Hematopoietic multipotent progenitor cell treated with erythropoietin and hydrocortisone succinate and interleukin-3 and kit ligand, for 15 days (in vitro differentiated cells): ENCODE results near the gene NHSL2.
"Not testable (repeated sequence)": the region's sequence is repeated elsewhere in the genome, so short reads cannot be mapped to it uniquely, and the experiment has no call there.

ENCODE experiments used
- DNase-seq: peaks from one replicate; pipeline ENCODE4 v3.0.0-alpha.2; 2015; ENCODE audit warnings: low spot score

NHSL2 gene

DNA sequence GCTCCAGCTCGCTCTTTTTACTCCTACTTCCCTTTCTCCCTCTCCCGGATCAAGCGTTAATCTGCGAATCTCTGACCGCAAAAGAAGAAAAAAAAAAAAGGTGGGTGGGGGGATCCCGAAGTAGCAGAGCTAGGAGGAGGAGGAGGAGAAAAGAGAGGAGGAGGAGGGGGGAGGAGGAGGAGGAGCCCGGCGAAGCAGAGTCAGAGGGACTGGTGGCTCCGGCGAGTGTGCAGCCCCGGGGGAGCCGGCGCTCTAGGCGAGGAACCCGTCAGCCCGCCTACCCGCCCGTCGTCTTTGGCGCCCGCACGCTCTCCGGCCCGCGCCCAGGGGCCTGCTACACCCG lies at the start of gene NHSL2:
TSS of gene NHSL2 (plus strand) at position 203 of the 343 bp plus-strand sequence.
- DNase-seq: no peak

DNA sequence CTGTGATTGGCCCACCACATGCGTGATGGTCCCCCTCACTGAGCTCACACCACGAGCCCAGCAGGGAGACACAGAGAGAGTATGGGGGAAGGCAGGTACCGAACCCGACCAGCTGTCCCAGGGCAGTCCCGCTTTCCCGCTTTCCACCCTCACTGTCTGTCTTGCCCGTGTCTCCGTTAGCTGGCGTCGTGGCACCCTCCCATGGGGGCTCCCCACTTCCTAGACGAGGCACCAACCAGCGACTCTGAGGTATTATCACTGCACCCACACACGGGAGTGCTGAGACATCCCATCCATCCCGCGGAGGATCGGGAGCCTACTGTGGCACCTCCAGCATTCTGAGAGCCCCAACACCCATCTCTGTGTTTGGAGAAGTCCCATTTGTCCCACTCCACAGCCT lies 43.0 kb upstream of the NHSL2 start:
- no peak for DNase-seq

DNA sequence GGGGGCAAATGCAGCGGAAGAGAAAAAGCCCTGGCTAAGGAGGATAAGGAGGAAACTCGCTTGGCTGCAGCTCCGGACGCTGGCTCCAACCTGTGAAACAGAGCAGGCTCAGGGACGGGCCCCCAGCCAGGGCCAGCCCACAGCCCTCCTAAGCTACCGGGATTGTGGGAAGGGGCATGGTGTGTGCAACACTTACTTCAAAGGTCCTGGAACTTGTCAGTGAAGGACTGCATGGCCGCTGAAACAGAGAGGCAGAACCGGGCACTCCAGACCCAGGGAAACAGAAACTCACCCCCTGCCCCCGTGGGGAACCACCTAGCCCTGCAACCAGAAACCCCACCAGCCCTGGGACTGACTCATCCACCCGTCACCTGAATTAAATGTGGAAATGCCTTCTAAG lies 41.1 kb upstream of the NHSL2 start:
- DNase-seq: not testable (repeated sequence)

DNA sequence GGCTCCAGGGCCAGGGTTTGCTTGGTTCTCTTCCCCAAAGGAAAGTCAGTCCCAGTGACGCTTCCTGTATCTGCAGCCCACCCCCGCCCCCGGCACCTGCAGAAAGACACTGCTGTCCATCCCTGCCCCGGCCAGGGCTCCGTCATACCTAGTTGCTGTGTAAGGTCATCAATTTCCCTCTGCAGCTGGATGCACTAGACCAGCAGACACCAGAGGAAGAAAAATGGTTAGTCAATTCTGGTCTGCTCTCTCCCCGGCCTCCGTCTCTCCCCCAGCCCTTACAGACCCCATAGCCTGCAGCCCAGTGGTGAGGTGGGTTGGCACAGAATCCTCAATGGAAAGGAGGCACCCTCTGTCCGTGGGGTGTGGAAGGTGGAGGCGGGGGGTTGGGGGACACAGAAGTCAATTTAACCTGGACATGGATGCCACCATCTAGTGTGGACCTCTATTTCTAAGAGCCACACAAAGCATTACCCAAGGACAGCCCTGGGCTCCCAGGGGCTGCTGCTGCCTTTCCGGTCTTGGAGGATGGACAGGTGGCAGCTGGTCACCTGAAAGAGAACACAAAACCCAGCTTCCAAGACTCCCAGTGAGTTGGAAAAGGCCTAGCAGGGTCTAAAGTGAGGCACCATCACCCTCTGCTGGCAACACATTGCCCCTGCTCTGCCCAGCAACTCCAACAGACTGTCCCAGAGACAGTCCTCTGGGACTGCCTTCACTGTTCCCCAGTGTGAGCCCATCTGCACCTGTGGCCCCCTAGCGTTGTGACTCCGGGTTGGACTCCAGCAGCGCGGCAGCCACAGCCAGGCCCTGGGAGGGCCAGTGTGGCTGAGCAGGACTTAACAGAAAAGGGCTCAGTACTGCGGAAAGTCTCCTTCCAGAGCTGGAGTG lies 40.2 kb upstream of the NHSL2 start:
- DNase-seq: no peak

DNA sequence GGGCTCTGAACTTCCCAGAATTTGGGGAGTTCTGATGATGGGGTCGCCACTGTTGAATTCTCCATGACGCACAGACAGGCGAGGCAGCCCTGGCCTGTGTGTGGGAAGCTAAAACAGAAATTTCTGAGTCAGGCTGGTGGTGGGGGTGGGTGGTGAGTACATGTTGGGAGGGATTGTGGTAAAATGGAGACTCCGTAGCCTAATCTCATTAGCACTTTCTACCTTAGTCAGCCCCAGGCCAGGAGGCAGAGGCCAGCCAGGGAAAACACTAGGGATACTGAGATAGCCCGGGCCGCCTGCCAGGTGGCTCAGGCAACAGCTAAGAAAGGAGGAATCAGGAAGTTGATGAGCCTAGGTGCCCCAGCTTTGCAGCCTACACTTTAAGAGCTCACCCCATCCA lies 39.3 kb upstream of the NHSL2 start:
- DNase-seq: no peak

DNA sequence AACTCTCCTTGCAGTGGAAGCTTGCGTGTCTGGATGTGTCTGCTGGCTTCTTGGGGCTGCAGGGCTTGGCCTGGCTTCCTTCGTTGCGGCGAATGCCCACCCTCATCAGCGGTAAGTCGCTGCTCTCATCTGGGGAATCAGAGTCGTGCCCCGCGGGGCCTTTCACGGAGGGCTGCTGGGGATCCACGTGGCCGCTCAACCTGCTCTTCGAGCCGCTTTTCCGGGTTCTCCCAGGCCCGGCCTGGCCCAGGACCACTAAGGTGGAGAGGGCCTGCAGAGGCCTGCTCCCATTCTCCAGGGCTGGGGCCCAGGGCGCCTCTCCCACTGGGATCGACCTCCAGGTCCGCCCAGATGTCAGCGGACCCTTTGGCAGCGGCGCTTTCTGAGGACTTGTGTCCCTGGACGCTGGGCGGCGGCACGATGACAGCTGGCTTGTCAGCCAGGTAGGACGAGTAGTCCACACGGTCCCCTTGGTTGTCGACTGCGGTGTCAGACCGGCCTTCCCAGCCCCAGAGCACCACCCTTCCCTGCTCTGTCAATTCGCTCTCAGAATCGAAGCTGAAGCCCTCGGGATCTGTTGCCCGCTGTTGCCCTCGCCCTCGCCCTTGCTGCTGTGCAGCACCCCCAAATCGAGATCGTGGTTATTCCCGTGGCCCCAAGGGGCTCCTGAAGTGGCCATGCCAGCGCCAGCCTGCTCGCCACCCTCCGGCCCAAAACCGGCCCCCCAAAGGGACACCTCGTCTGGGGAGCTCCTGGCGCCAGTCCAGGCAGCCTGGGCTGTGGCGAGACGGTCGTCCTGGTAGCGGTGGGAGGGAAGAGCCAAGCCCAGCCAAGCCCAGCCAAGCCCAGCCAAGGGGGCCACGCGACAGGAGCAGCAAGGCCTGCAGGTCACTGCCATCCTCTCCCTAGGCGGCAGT lies 37.8 kb upstream of the NHSL2 start:
- no peak for DNase-seq

DNA sequence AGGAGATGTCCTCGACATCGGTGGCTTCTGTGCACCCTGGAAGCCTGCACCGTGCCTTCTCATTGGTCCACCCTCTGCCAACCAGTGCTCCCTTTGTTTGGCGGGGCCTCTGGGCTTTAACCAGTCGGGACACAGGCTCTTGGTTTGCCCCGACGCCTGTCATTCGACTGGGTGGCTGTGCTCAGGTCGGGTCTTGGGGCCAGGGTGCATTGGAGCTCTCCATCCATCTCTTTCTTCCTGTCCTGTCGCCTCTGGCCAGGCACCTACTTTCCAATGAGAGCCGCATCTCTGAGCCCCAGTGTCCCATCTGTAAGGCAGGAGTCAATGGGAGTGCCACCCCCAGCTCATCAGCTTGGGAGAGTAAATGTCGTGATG lies 37.2 kb upstream of the NHSL2 start:
- DNase-seq: no peak

DNA sequence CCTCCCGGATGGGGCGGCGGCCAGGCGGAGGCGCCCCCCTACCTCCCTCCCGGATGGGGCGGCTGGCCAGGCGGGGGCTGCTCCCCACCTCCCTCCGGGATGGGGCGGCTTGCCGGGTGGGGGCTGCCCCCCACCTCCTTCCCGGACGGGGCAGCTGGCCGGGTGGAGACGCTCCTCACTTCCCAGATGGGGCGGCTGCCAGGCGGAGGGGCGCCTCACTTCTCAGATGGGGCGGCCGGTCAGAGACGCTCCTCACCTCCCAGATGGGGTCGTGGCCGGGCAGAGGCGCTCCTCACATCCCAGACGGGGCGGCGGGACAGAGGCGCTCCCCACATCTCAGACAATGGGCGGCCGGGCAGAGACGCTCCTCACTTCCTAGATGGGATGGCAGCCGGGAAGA lies 33.8 kb upstream of the NHSL2 start:
- not testable (repeated sequence) for DNase-seq

DNA sequence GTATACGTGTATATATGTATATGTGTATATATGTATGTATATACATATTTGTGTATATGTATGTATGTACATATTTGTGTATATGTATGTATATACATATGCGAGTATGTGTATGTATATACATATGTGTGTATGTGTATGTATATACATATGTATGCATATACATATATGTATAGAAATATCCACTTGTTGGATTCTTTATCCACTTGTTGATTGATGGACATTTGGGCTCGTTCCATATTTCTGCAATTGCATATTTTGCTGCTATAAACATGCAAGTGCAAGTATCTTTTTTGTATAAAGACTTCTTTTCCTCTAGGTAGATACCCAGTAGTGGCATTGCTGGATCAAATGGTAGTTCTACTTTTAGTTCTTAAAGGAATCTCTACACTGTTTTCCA lies 25.5 kb upstream of the NHSL2 start:
- no peak for DNase-seq

DNA sequence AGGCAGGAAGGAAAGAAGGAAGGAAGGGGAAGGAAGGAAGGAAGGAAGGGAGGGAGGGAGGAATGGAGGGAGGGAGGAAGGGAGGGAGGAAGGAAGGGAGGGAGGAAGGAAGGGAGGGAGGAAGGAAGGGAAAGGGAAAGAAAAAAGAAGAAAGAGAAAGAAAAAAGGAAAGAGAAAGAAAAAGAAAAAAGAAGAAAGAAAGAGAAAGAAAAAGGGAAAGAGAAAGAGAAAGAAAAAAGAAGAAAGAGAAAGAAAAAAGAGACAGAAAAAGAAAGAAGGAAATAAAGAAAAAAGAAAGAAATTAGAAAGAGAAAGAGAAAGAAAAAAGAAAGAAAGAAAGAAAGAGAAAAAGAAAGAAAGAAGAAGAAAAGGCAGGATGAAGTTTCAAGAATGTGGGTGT lies 15.0 kb upstream of the NHSL2 start:
- no peak for DNase-seq

DNA sequence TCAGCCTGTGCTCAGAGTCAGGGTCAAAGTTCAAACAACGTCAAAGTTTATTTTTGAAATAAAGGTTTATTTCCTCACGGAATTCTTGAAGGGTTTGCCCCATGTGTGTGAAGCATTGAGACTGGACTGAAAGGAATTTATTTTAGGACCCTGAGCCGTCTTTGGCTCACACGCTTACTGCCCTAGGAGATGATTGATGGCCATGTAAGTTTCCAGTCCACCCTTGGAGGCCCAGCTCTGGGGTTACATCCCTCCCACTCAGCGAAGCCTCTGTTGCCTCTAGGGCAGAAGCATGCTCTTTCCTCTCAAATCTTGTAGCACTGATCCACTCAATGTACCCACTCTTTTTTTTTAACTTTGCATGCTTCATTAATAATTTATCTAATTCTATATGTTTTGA lies 4.5 kb upstream of the NHSL2 start:
- DNase-seq: no peak

DNA sequence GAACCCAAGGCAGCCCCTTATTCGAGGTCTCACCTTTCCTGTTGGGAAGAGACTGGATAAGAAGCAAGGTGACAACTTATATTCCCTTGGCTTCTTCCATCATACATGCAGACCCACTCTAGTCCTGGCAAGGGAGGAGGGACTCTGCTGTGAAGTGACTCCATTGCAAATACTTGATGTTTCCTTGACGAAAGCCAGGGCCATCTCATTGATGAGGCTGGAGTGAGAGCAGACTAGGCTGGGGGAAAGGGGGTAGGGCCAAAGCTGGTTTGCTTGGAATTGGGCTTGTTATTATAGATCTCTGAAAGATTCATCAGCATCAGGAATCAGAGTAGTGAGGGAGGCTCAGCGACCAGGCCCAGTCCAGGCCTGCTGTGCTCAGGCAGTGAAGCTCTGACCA lies 2.3 kb upstream of the NHSL2 start:
- no peak for DNase-seq

DNA sequence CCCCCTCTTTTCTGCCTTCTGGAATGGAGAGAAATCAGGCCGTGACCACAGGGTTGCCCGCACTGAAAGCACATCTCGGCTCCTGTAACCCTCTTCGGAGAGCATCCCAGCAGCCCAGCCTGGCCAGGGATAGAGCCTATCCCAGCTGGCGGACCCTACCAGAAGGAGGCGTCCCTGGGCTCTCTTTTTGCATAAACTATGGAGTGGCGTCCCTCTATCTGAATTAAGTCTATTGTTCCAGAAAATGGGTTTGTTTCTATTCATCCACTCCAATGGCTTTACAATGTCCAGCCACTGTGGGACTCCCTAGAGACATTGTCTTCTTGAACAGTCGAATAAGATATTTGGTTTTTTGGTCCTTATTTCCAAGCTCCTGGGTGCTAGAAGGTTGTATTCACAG lies 689 bp upstream of the NHSL2 start:
- no peak for DNase-seq

DNA sequence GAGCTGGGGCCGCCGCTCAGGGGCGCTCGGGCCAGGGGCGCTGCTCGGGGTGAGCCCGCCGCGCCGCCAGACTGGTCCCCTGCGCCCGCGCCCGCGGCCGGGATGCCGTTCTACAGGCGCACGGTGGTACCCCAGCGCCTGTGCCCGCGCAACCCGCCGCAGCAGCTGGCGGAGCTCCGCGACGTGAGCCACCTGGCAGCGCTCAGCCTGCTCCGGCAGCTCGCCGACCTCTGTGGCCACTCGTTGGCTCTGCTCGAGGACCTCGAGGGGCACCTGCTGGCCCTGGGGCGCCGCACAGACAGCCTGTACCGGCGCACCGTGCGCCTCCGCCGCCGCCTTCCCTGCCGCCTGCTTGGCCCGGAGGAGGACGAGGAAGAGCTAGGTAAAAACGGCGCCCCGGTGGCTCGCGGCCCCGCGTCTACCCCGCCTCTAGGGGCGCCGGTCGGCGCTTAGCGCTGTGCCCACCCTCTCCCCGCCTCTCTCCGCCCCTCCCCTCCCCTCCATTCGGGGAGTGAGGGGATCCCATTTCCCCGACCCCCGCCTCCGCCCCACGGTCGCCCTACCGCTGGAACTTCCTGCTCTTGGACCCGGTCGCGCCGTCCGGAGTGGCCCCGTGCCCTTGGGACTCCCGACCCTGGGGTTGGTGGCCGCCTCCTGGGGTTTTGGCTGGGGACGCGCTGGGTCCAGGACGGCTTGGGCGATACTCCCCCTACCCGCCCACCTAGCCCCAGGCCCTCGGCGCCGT lies 513 bp downstream of the NHSL2 start:
- no peak for DNase-seq

DNA sequence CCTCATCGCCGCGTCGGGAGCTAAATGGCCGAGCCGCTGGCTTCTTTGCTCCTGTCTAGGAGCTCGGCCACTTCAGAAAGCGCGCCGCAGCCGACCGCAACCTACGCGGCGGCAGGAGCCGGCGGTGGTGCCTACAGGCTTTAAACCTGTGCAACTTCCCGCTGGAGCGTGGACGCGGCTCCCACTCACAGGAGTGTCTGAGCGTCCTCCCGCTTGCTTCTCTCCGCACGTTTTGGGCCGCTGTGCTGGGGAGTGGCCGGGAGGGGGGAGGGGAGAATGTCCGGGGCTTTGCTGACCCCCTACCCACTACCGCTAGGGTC lies 1.0 kb downstream of the NHSL2 start:
- DNase-seq: no peak

DNA sequence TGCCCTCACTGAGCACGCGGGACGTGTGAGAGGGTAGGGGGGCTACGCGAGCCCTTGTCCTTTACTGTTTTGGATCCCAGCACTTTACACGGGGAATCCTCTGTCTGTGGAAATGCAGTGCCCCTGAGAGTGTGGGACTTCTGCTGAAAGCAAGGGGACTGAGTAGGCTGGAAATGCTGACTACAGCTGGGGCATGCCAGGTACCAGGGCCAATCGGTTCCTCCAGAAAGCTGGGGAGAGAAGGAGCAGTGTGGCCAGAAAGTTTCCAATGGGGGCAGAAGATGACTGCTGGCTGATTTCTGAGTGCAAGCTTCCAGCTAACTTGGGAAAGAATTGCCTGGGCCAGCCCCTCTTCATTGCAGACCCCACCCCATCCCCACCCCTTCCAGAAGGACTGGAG lies 1.5 kb downstream of the NHSL2 start:
- DNase-seq: no peak

DNA sequence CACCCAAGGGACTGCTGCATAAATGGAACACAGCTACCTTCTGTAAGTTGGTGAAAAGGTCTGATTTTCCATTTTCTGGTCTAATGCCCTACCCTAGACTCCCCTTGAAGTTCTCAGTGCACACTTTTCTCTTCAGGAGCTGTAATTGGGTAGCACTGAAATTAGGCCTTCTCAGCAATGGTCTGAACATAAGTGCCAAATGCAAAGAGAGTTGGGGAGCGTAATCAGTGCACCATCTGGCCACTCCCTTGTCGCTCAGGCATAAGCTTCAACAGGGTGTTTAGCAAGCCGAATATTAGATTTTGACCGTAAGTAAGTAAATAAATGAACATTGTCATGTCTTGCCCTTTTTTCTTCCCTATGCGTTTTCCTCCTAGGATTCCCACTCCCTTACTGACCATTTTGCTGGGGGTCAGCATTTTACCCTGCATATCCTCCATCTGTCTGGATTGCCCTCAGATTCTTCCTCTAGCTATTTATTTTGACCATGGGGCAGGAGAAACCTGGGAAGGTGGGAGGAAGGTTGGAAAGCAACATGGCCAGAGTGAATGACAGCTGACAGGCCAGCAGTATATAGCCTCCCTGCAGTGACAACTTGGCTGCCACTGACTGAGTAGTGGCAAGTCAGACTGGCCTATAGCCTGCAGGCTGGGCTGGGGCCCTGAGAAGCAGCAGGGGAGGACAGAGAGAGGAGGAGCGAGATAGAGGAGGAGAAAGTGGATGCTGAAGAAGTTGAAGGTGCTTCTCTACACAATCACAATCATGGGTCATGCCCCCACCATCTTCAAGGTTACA lies 2.7 kb downstream of the NHSL2 start:
- DNase-seq: no peak

DNA sequence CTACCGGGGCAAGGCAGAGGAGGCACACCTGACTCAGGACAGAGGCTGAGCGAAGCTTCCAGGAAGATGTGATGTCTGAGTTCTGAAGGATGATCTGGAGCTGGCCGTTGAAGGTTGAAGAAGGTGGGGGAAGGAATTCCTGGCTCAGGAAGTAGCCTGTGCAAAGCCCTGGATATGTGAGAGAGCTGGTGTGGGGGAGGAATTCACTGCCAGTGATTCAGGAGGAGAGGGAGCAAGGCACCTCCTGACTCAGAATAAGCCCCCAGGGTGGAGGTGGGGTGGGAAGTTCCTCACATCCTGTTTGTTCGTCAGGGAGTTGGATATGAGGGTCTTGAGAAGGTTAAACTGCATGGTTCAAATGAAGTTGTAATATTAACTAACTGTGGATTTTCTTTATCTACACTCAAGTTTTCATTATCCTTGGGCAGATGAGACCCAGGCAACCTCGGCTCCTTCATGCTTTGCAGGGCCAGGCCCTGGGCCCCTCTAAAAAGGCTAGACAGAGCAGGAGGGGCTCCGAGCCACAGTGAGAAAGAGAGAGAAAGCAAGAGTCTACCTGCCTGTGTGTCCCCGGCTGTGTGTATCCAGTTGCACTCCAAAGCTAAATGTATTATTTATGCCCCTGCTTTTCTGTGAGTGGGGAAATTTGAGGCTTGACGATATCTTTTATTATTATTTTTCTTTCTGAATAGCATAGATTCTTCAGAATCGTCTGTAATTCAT lies 7.1 kb downstream of the NHSL2 start:
- no peak for DNase-seq

DNA sequence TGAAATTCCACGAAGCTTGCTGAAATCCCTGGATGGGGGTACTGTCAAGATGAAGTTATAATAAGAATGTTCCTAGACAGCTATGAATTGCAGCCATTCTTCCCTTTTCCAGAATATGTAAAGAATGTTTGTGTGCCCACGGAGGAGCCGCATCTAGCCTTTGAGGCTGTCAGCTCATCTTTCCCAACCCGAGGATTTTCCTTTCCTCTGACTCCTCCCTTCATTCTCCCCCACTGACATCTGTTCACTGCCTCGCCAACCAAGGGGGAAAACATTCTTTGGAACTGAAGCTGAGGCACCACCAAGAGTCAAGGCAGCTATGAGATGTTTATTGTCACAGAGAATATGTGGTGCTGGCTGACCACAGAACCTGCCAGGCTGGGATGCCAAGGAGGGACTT lies 8.8 kb downstream of the NHSL2 start:
- no peak for DNase-seq

DNA sequence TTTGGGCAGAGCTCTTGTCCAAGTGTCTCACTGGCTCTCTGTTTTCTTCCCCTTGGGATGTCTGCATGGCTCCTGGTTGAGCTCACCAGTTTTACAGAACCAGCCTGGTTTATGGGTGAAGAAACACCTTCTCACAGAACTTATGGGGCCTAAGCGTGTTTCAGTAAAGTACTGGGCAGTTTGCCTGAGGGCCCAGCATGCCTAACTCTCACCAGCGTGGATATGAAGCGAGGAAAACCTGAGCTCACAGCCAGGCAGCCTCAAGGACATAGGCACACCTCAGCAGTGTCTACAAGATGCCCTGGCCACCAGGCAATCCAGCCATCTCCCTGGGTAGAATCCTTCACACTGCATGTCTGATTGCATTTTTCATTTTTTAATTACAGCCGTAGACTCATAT lies 9.2 kb downstream of the NHSL2 start:
- no peak for DNase-seq

DNA sequence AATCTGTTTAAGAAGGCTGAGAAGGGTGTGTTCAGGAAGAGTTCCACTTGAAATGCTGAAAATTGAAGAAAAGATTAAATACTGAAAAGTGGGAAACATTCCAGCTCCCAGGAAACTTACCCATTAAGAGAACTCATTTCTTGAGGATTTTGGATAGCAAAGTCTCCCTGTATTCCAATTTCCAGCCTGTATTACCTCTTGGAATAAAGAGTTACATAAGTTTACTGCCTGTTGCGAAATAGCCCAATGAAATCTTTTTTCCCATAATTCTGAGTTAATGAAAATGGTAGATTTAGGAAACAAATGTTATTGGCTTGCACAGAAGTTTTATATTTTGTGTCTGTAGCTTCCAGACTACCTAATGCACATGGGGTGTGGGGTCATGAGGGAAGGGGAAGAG lies 12.0 kb downstream of the NHSL2 start:
- DNase-seq: no peak
